GM19328 (cell line): ENCODE results near the gene INSL3.
"Not testable (repeated sequence)": the region's sequence is repeated elsewhere in the genome, so short reads cannot be mapped to it uniquely, and the experiment has no call there.

ENCODE experiments used
- ATAC-seq: cut with Tn5 transposase; IDR thresholded peaks from one replicate; pipeline ENCODE4 v1.9.1; 2021; ENCODE audit warnings: mild to moderate bottlenecking, moderate library complexity; ENCODE audit not compliant: unreplicated experiment

Gene INSL3

GRCh38 chr19:17790059-17790780 is 31.1 kb downstream of the INSL3 start:
- ATAC-seq = no peak

GRCh38 chr19:17788632-17789031 is 32.7 kb downstream of the INSL3 start:
- no peak for ATAC-seq

GRCh38 chr19:17787274-17787913 is 33.9 kb downstream of the INSL3 start:
- ATAC-seq = no peak

GRCh38 chr19:17784201-17785008 is 36.9 kb downstream of the INSL3 start:
- ATAC-seq = no peak

GRCh38 chr19:17783721-17784120 is 37.6 kb downstream of the INSL3 start:
- ATAC-seq = not testable (repeated sequence)

GRCh38 chr19:17780781-17781180 is 40.5 kb downstream of the INSL3 start:
- ATAC-seq = no peak

GRCh38 chr19:17778968-17779929 is 42.1 kb downstream of the INSL3 start:
- ATAC-seq = no peak

GRCh38 chr19:17778251-17778967 is 42.9 kb downstream of the INSL3 start:
- ATAC-seq = no peak

- ATAC-seq = not testable (repeated sequence)
Observed at GRCh38 chr19:17777840-17778239, 43.5 kb downstream of the INSL3 start.

GRCh38 chr19:17775991-17776803 is 45.1 kb downstream of the INSL3 start:
- peak; percentile 44 for ATAC-seq

- ATAC-seq = no peak
Observed at GRCh38 chr19:17775245-17775927, 45.9 kb downstream of the INSL3 start.

- no peak for ATAC-seq
Observed at GRCh38 chr19:17772172-17772571, 49.1 kb downstream of the INSL3 start.

GRCh38 chr19:17770613-17771012 is 50.7 kb downstream of the INSL3 start:
- ATAC-seq = no peak

GRCh38 chr19:17767559-17767958 is 53.8 kb downstream of the INSL3 start:
- no peak for ATAC-seq

- no peak for ATAC-seq
Observed at GRCh38 chr19:17766543-17767131, 54.7 kb downstream of the INSL3 start.
